ENCODE data around the gene PUS7. TPM values are rescaled to one million over a fixed set of nuclear protein-coding genes. Genes with fewer than 3 reads are reported as not detected.

PUS7 gene
- total RNA-seq, 3 donors from 2014 or later (not counting 1 experiment from before 2014, with no cell fraction given), result 2.2 to 3.5 (median 3.4) TPM

- H3K27ac Mint-ChIP-seq, result no peak overlapping the region
- no peak for TF ChIP-seq CTCF (IDR thresholded peaks at IDR 0.05)
Measured at GRCh38 chr7:105502173-105502572, 19.9 kb downstream of the PUS7 start.

GRCh38 chr7:105497016-105497415 is 25.1 kb downstream of the PUS7 start:
- H3K27me3 ChIP-seq (ENCODE audit: control insufficient read depth, insufficient read depth, low read length), result no peaks in the 10 kb centered on the region
- no peak overlapping the region for H3K27ac ChIP-seq (ENCODE audit: low read length)
- Mint-ChIP-seq H3K36me3 (no peaks in the 10 kb centered on the region), H3K4me3 (no peak overlapping the region), H3K27me3 (ENCODE audit: low read depth in 2 of 2) (no peaks in the 10 kb centered on the region), H3K9me3 (no peaks in the 10 kb centered on the region), H3K27ac (no peak overlapping the region), H3K4me1 (no peaks in the 10 kb centered on the region)
- H3K36me3 ChIP-seq (ENCODE audit: control insufficient read depth, insufficient read depth, low read length), result no peaks in the 10 kb centered on the region
- no peak for TF ChIP-seq CTCF (IDR thresholded peaks at IDR 0.05)
- no peak for ATAC-seq
- H3K9me3 ChIP-seq (ENCODE audit: control insufficient read depth, insufficient read depth, low read length), result no peaks in the 10 kb centered on the region
- no peak for DNase-seq
- no peaks in the 10 kb centered on the region for H3K4me1 ChIP-seq (ENCODE audit: control insufficient read depth, insufficient read depth, low read length)
- 100% methylated on average over 4 of the region's 5 CpGs for WGBS (ENCODE audit: insufficient coverage)
- intact Hi-C loops (cut with micrococcal nuclease), result no loop called here
- H3K4me3 ChIP-seq (ENCODE audit: low read length), result no peak overlapping the region

More at GRCh38 chr7:105502173-105502572, 19.9 kb downstream of the PUS7 start:
- Histone ChIP-seq H3K27me3 (ENCODE audit: control insufficient read depth, insufficient read depth, low read length) (no peaks in the 10 kb centered on the region), H3K9me3 (ENCODE audit: control insufficient read depth, insufficient read depth, low read length) (no peaks in the 10 kb centered on the region), H3K27ac (ENCODE audit: low read length) (no peak overlapping the region), H3K4me3 (ENCODE audit: low read length) (no peak overlapping the region), H3K4me1 (ENCODE audit: control insufficient read depth, insufficient read depth, low read length) (no peaks in the 10 kb centered on the region), H3K36me3 (ENCODE audit: control insufficient read depth, insufficient read depth, low read length) (peaks cover 2% of the 10 kb centered on the region)
- Mint-ChIP-seq H3K9me3 (no peaks in the 10 kb centered on the region), H3K4me1 (no peaks in the 10 kb centered on the region), H3K27me3 (ENCODE audit: low read depth in 2 of 2) (no peaks in the 10 kb centered on the region), H3K36me3 (no peaks in the 10 kb centered on the region), H3K4me3 (no peak overlapping the region)
- DNase-seq, result no peak
- no peak for ATAC-seq
- WGBS (ENCODE audit: insufficient coverage), result 96% methylated on average over 7 of the region's 9 CpGs
- intact Hi-C loops (cut with micrococcal nuclease), result no loop called here

DNA sequence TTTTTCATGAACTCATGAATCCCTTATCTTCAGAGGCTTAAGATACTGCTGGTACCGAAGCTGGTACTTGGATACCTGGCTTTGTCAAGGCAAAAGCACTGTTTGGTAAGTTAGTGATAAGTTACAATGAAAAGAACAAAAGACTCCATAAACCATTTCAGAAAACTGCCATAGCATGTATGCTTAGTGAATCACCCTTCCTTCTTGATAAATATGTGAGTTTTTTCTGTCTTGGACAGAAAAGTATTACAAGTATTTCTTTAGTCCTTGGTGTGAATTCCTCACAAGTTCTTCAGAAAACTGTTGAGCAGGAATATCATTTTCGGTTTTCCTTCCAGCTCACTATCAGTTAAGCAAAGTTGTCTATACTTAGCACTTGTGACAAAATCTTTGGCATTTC is 25.6 kb downstream of the PUS7 start:
- no peaks in the 10 kb centered on the region for H3K4me1 Mint-ChIP-seq
- Histone ChIP-seq H3K27ac (ENCODE audit: low read length) (no peak overlapping the region), H3K9me3 (ENCODE audit: control insufficient read depth, insufficient read depth, low read length) (no peaks in the 10 kb centered on the region), H3K4me3 (ENCODE audit: low read length) (no peak overlapping the region), H3K36me3 (ENCODE audit: control insufficient read depth, insufficient read depth, low read length) (no peaks in the 10 kb centered on the region), H3K27me3 (ENCODE audit: control insufficient read depth, insufficient read depth, low read length) (no peaks in the 10 kb centered on the region), H3K4me1 (ENCODE audit: control insufficient read depth, insufficient read depth, low read length) (no peaks in the 10 kb centered on the region)
- no peak overlapping the region for H3K27ac Mint-ChIP-seq
- H3K36me3 Mint-ChIP-seq, result no peaks in the 10 kb centered on the region
- intact Hi-C loops (cut with micrococcal nuclease), result no loop called here
- 92% methylated on average over 1 of the region's 2 CpGs for WGBS (ENCODE audit: insufficient coverage)
- no peak overlapping the region for H3K4me3 Mint-ChIP-seq
- DNase-seq (no peak), ATAC-seq (no peak)
- no peaks in the 10 kb centered on the region for H3K27me3 Mint-ChIP-seq (ENCODE audit: low read depth in 2 of 2)
- H3K9me3 Mint-ChIP-seq, result no peaks in the 10 kb centered on the region
- no peak for TF ChIP-seq CTCF (IDR thresholded peaks at IDR 0.05)

GRCh38 chr7:105493923-105494315 is 28.2 kb downstream of the PUS7 start:
- H3K4me1 ChIP-seq (ENCODE audit: control insufficient read depth, insufficient read depth, low read length), result no peaks in the 10 kb centered on the region
- Mint-ChIP-seq H3K9me3 (no peaks in the 10 kb centered on the region), H3K4me3 (no peak overlapping the region), H3K27ac (no peak overlapping the region), H3K4me1 (no peaks in the 10 kb centered on the region), H3K36me3 (no peaks in the 10 kb centered on the region), H3K27me3 (ENCODE audit: low read depth in 2 of 2) (no peaks in the 10 kb centered on the region)
- no peaks in the 10 kb centered on the region for H3K36me3 ChIP-seq (ENCODE audit: control insufficient read depth, insufficient read depth, low read length)
- no peak overlapping the region for H3K4me3 ChIP-seq (ENCODE audit: low read length)
- WGBS (ENCODE audit: insufficient coverage), result 96% methylated on average over 5 of the region's 5 CpGs
- H3K9me3 ChIP-seq (ENCODE audit: control insufficient read depth, insufficient read depth, low read length), result no peaks in the 10 kb centered on the region
- no peaks in the 10 kb centered on the region for H3K27me3 ChIP-seq (ENCODE audit: control insufficient read depth, insufficient read depth, low read length)
- DNase-seq (no peak), ATAC-seq (no peak)
- TF ChIP-seq CTCF (IDR thresholded peaks at IDR 0.05), result no peak
- no peak overlapping the region for H3K27ac ChIP-seq (ENCODE audit: low read length)
- intact Hi-C loops (cut with micrococcal nuclease), result no loop called here

Data from natural killer cell (primary cell).